T-helper 2 cell treated with Interferon-gamma antibody and Interleukin-4, amounts not matched to agents 5 μg/mL and 100 μg/mL, for 36 hours (primary cell): Measurements from ENCODE around the gene ZIC5.

ENCODE experiments used
- DNase-seq: peaks from one replicate; pipeline ENCODE4 v3.0.0; 2021; ENCODE audit warnings: low spot score
- H3K27ac Mint-ChIP-seq: one replicate; pipeline ENCODE4 v1.8.0; 2021; ENCODE audit warnings: mild to moderate bottlenecking, mixed read lengths
- H3K27me3 Mint-ChIP-seq: one replicate; pipeline ENCODE4 v1.8.0; 2021; ENCODE audit warnings: low read depth, mixed read lengths
- H3K36me3 Mint-ChIP-seq: one replicate; pipeline ENCODE4 v1.8.0; 2021; ENCODE audit warnings: low read depth, mixed read lengths
- H3K4me1 Mint-ChIP-seq: one replicate; pipeline ENCODE4 v1.8.0; 2021; ENCODE audit warnings: low read depth, mixed read lengths
- H3K4me3 Mint-ChIP-seq: one replicate; pipeline ENCODE4 v1.8.0; 2022; ENCODE audit warnings: mild to moderate bottlenecking, moderate library complexity, mixed read lengths
- H3K9me3 Mint-ChIP-seq: one replicate; pipeline ENCODE4 v1.8.0; 2021; ENCODE audit warnings: mixed read lengths

The ZIC5 gene

DNA sequence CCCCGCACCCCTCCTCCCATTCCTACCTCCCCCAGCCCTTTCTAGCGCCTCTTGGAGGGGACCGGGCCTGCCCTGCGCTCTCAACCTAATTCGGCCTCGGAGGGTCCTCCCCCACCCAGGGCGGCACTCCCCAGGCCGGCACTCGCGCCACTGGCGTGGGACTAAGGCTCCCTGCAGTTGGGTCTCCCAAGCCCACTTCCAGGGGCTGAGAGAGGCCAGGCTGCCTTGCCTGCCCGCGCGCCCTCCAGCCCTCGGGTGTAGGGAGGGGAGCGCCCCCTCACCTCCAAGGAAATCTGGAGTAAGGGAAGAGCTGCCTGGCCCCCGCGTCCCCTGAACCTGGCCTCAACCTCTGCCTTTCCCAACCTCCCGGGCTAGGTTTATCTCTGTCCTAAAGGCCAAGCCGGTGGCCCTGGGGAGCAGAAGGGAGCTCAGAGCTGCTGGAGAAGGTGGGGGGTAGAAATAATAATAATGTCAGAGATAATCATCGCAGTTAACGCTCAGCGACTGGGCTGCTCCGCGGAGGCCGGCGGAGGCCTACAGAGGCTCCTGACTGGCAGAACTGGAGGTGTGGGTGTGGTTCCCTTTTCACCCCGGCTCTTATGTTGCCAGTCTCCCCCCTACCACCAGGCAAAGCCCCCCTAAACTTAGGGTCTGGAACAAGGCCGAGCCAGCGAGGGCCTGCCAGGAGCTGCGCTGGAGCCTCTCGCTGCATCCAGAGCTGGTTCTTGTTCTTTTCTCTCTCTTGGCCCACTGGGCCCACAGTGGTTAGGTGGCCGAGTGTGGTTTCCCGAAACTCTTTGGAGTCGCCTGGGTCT lies 19.7 kb upstream of the ZIC5 start:
- peaks cover 95% of the 10 kb centered on the region for H3K27me3 Mint-ChIP-seq
- no peaks in the 10 kb centered on the region for H3K9me3 Mint-ChIP-seq
- no peak for DNase-seq
- H3K27ac Mint-ChIP-seq = no peak overlapping the region
- no peak overlapping the region for H3K4me3 Mint-ChIP-seq
- no peaks in the 10 kb centered on the region for H3K36me3 Mint-ChIP-seq
- H3K4me1 Mint-ChIP-seq = peaks cover 5% of the 10 kb centered on the region

DNA sequence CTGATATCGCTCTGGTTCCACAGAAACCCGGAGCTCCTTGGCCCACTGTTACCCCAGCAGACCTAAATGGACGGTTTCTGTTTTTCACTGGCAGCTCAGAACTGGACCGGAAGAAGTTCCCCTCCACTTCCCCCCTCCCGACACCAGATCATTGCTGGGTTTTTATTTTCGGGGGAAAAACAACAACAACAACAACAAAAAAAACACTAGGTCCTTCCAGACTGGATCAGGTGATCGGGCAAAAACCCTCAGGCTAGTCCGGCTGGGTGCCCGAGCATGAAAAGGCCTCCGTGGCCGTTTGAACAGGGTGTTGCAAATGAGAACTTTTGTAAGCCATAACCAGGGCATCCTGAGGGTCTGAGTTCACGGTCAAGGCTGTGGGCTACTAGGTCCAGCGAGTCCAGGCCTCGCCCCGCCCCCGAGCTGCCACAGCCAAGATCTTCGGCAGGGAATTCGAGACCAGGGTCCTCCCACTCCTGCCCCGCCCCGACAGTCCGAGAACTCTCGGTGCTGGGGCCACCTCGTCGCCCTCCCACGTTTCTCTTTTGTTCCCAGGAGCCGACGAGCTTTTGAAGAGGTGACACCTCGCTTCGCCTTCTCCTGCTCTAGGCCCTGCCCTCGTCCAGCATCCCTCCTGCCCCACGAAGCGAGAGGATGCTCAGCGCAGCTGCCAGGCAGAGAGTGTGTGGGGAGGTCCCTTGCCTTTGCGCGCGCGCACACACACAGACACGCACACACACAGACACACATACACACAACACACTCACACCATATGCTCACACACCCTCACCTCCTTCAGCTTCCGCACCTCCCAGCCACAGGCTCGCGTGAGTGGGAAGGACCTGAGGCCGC lies 18.8 kb upstream of the ZIC5 start:
- Mint-ChIP-seq H3K4me1 (peaks cover 3% of the 10 kb centered on the region), H3K27ac (peak overlapping the region; percentile 49), H3K9me3 (no peaks in the 10 kb centered on the region), H3K36me3 (peaks cover 2% of the 10 kb centered on the region), H3K4me3 (no peak overlapping the region), H3K27me3 (peaks cover 92% of the 10 kb centered on the region)
- DNase-seq = no peak

DNA sequence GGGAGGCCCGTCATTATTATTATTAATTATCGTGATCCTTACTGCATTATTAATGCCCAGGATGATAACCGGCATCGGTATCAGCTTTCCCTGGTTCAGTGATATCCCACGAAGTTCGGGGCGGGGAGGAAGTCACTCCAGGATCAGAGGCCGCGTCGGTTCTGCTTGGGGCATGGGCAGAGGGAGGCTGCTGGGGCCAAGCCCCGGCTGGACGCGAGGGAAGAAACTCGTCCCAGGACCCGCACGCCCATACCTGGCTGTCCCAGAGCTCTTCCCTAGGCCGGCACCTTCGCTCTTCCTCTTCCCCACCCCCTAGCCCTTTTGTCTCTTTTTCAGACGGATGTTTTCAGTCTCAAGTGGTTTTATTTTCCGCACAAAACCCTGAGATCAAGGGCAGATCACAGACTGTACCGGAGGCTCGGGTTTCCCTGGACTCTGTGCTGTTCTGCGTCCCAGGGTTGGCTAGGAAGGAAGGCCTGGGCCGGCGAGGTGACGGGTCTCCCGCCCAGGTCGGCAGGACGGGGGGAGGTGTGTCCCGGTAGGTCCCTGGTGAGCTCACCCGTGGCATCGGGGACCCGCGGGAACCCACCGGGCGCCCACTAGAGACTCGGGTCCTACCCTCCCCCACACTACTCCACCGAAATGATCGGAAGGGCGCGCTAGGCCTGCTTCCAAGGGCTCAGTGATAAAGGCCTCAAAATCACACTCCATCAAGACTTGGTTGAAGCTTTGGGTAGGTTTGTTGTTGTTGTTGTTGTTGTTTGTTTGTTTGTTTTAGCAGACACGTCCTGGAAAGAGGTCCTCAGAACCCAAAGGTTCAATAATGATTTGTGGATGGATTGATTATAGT lies 17.9 kb upstream of the ZIC5 start:
- peaks cover 88% of the 10 kb centered on the region for H3K27me3 Mint-ChIP-seq
- DNase-seq = no peak
- H3K9me3 Mint-ChIP-seq = no peaks in the 10 kb centered on the region
- H3K36me3 Mint-ChIP-seq = peaks cover 2% of the 10 kb centered on the region
- peak overlapping the region; percentile 20 for H3K27ac Mint-ChIP-seq
- H3K4me1 Mint-ChIP-seq = peaks cover 3% of the 10 kb centered on the region
- no peak overlapping the region for H3K4me3 Mint-ChIP-seq

DNA sequence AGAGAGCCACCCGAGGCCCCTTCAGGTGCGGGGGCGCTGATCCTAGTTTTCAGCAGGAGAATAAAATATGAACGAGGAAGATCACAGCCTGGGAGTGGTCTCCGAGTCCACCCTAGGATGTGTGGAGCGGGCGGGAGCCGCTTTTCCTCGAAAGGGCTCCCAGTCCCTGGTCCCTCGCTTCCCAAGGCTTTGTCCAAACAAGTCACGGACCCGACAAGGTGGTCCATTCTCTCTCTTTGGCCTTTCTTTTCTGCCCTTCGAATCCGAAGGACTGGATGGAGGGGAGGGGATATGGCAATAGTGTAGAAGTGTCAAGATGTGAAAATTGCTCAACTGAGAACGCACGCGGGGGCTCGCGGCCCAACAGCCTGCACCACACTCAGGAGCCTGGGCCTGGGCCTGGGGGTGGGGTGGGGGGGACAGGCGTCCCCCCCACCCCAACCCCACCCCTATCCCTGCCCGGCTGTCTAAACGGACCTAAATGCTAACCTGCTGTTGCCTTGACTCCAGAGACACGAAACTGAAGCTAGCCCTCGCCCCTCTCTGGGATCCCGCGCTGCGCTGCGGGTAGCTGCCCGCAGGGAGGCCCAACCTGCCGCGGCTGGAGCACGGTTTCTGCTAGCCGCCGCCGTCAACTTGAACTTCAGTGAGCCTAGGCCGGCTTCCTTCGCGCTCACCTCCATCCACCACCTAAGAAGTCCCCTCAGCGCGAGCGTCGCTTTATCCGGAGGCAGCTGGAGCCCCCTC lies 17.1 kb upstream of the ZIC5 start:
- no peak overlapping the region for H3K27ac Mint-ChIP-seq
- H3K9me3 Mint-ChIP-seq = no peaks in the 10 kb centered on the region
- DNase-seq = no peak
- peaks cover 3% of the 10 kb centered on the region for H3K4me1 Mint-ChIP-seq
- peaks cover 6% of the 10 kb centered on the region for H3K36me3 Mint-ChIP-seq
- H3K4me3 Mint-ChIP-seq = no peak overlapping the region
- peaks cover 88% of the 10 kb centered on the region for H3K27me3 Mint-ChIP-seq

DNA sequence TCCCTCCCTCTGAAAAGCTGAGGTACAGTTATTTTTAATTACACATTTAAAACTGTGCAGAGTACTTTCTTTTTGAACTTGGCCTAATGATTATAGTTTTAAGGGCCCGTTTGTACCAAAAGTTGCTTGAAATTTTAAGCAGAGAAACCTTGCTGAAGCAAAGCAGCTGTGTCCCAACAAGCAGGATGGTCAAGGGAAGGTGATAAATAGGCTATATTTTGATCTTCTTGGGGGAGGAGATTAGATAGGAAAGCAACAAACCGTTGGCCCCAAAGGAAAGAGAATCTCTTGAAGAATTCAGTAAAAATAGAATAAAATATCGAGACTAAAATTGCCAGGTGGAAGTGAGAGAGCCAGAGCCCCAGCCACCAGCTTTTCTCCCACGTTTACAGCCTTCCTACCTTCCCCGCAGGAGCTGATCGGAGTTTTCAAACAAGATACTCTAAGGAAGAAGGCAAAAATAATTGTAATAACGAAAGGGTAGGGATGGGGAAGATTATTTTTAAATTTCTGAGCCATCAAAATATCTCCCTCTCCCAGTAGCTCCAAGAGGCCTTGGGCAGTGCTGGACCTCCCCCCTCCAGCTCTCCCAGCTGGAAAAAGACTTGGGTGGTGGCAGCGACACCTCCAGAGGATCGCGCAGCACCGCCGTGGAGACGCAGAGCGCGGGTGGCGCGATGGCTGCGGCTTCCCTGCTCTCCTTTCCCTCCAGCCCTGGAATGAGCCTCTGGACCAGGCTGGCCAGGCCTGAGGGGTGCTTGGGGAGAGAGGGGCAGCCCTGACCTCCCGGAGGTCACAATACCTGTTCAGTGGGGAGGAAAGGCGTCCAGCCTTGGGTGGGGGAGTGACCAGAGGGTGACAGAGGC lies 15.8 kb upstream of the ZIC5 start:
- no peak for DNase-seq
- Mint-ChIP-seq H3K27ac (peak overlapping the region; percentile 7), H3K27me3 (peaks cover 87% of the 10 kb centered on the region), H3K36me3 (peaks cover 6% of the 10 kb centered on the region), H3K4me3 (no peak overlapping the region), H3K9me3 (no peaks in the 10 kb centered on the region), H3K4me1 (peaks cover 3% of the 10 kb centered on the region)

DNA sequence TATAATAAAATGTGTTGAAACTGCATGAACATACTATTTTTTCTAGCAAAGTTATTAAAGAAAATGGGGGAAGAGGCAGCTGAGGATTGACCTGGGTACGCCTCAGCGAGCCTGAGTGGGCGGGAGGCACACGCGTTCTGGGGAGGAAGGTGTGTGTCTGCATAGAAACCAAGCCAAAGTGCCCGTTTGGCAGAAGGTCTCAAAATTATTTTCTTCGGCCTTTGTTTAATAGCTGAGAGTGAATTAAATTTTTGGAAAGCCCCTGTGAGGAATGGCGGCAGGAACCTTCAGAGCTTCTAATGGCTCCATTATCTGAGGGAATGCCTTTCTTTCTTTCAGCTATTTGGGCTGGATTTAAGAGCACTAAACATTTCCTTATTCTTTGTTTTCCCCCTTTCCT lies 15.2 kb upstream of the ZIC5 start:
- H3K4me3 Mint-ChIP-seq = no peak overlapping the region
- no peaks in the 10 kb centered on the region for H3K9me3 Mint-ChIP-seq
- H3K27me3 Mint-ChIP-seq = peaks cover 80% of the 10 kb centered on the region
- DNase-seq = no peak
- peaks cover 3% of the 10 kb centered on the region for H3K4me1 Mint-ChIP-seq
- H3K27ac Mint-ChIP-seq = no peak overlapping the region
- H3K36me3 Mint-ChIP-seq = peaks cover 6% of the 10 kb centered on the region

DNA sequence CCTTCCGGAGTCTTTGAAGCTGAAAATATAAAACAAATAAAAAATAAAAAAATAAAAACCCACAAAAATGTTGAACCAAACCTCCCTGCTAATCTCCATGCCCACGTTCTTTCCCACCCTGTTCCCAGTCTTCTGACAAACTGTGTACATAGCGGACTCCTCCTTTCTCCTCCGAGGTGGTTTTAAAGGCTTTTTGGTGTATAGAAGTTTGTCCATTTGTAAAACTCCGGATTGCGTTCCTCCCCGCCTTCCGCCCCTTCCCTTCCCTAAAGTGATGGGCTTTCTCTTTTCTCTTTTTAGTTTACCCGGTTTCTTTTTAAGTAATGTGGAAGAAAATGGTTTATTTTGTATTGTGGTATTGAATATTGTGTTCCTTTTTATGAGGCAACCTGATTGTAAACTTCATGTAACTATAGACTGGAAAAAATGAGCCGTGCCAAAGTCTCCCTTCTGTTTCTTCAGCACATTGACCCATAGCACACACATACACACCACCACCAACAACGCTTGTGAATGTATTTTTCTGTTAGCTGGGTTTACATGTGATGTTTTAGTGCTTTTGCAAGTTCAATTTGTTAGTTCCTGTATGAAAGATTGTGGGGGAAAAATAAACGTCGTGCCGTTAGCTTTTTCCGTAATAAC lies 14.4 kb upstream of the ZIC5 start:
- peaks cover 6% of the 10 kb centered on the region for H3K36me3 Mint-ChIP-seq
- peaks cover 3% of the 10 kb centered on the region for H3K4me1 Mint-ChIP-seq
- DNase-seq = no peak
- peak overlapping the region; percentile 23 for H3K27ac Mint-ChIP-seq
- H3K27me3 Mint-ChIP-seq = peaks cover 74% of the 10 kb centered on the region
- peak overlapping the region; percentile 22 for H3K4me3 Mint-ChIP-seq
- H3K9me3 Mint-ChIP-seq = no peaks in the 10 kb centered on the region

DNA sequence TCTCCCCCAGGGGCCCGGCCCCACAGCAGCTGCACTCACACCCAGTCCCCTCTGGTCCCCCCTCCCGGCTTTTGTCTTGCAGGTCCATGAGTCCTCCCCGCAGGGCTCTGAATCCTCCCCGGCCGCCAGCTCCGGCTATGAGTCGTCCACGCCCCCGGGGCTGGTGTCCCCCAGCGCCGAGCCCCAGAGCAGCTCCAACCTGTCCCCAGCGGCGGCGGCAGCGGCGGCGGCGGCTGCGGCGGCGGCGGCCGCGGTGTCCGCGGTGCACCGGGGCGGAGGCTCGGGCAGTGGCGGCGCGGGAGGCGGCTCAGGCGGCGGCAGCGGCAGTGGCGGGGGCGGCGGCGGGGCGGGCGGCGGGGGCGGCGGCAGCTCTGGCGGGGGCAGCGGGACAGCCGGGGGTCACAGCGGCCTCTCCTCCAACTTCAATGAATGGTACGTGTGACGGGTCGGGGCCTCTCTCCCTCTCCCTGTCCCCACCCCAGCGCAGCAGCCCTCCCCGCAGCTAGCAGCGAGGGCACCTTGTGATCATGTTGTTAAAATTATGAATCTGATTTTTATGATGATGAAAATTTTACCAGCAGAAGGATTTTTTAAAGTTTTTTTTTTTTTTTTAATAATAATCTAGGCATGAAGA lies 13.8 kb upstream of the ZIC5 start:
- no peak for DNase-seq
- Mint-ChIP-seq H3K36me3 (peaks cover 6% of the 10 kb centered on the region), H3K27ac (no peak overlapping the region), H3K4me3 (no peak overlapping the region), H3K4me1 (peaks cover 3% of the 10 kb centered on the region), H3K9me3 (no peaks in the 10 kb centered on the region), H3K27me3 (peaks cover 69% of the 10 kb centered on the region)

DNA sequence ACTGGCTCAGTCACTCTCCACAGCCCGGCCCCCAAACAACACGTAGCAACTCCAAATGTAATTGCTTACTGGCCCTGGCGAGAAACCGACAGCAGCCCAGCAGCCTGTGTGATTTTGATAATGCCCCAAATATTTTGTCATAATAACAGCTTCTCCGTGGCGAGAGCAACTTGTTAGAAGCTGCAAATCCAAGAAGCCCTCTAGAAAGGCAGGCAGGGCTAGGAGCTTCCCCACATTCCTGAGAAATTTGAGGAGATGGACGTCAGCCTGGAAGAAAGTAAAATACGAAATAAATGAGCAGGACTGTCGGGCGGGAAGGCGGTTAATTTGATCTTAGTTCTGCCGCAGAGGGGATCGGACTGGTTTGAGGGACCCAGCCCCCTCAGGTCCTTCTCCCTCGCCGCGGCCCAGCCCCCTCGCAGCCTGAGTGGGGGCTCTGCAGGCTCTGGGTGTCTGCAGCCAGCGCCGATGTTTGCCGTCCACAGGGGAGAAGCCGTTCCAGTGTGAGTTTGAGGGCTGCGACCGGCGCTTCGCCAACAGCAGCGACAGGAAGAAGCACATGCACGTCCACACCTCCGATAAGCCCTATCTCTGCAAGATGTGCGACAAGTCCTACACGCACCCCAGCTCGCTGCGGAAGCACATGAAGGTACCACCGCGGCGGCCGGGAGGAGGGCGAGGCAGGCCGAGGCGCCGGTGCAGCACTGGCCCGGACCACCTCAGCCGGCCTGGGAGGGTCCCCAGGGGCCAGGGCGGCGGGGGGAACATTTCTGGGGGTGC lies 13.1 kb upstream of the ZIC5 start:
- peaks cover 6% of the 10 kb centered on the region for H3K36me3 Mint-ChIP-seq
- peaks cover 3% of the 10 kb centered on the region for H3K4me1 Mint-ChIP-seq
- H3K27me3 Mint-ChIP-seq = peaks cover 62% of the 10 kb centered on the region
- peak overlapping the region; percentile 84 for H3K27ac Mint-ChIP-seq
- peak overlapping the region; percentile 12 for H3K4me3 Mint-ChIP-seq
- no peak for DNase-seq
- no peaks in the 10 kb centered on the region for H3K9me3 Mint-ChIP-seq

DNA sequence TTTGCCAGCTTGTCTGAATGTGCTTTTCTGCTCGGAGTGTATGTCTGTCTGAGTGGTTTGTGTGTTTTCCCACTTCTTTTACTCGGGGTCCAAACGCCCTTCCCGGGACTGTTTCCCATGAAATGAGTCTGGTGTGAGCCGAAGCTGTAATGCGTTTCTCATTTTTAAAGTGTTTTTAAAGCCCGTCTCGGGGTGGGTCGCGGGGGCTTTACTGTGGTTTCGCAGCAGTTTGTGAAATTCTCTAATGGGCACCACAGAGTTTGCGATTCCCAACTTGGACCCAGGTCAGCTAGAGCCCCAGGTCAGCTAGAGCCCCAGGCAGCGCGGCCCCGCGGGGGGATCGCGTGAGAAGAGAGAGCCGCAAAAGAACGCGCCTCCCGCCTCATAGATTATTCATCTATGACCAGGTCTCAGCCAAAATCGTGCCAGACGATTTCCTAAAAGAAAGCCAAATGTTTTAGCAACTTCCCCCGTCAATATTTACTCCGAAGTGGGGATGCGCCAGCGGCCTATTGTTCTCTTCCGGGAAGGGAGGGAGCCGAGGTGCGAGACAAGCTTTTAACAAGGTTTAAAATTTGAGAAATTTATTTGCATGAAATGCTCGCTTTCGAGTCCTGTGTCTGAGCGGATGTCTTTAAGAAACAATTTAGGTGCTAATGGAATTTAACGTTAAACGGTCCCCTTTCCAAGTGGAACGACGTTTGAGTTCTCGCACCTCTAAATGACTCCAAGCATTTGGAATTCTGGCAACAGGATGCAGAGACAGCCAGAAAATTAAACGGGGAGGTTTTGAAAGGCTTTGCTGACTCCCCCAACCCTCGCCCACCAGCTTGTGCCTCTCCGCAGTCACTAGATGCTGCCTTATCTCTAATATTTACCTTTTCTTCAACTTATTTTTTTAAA lies 12.2 kb upstream of the ZIC5 start:
- H3K4me1 Mint-ChIP-seq = peaks cover 3% of the 10 kb centered on the region
- H3K27me3 Mint-ChIP-seq = peaks cover 59% of the 10 kb centered on the region
- peaks cover 6% of the 10 kb centered on the region for H3K36me3 Mint-ChIP-seq
- H3K27ac Mint-ChIP-seq = peak overlapping the region; percentile 84
- peak overlapping the region; percentile 5 for H3K4me3 Mint-ChIP-seq
- no peak for DNase-seq
- no peaks in the 10 kb centered on the region for H3K9me3 Mint-ChIP-seq
